Measurements from ENCODE around the gene BRINP3.

Gene BRINP3

DNA sequence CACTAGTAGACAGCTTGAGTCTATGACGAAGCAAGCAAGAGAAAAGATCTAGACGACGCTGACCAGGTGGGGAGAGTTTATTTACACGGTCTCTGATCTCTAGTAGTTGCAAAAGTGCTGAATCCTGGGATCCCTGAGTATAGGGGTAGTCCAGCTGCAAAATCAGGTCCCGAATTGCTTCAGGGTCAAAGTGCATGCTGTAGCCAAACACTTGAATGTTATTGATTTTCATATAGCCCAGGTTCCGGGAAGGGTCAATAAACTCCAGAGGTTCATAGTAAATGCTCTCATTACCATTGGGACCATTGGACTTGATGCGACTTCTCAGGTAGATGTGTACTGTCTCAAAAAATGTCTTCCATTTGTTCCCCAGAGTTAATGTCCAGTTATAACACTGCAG is 379.6 kb downstream of the BRINP3 start:
- DNase-seq = no peak

DNA sequence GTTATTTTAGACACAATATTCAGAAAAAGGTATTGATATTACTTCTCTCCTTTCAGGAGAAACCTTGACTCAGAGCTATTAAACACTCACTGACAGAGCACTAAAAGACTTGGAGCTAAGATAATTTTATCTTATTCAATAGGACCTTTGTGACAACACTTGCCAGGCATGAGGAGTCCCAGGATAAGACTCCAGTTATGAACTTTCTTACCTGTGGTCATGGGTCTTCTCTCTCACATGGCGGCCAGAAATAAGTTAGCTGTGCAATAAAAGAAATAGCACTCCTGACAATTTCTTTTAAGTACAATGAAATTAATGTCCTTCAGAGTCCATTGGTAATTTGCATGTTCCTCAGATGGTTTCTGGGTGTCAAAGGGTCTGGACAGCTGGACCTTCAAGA is 382.1 kb downstream of the BRINP3 start:
- DNase-seq = no peak

DNA sequence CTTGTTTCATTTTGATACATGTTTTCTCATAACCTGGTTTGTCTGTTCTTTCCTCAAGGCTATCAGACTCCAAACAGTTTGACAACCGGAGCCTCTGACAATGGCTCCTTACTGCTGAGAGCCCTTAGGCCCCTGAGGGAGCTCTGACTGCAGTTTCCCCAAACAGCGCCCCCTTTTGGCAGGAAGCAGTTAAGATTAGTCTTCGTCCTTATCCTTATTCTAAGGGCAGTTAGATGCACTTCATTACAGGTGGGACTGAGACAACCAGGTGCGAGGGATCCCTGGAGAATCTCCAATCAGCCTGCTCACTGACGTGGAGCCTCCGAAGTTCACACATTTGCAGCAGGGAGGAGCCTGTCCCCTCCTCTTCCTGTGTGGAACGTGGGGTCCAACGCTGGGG is 393.1 kb downstream of the BRINP3 start:
- no peak for DNase-seq

DNA sequence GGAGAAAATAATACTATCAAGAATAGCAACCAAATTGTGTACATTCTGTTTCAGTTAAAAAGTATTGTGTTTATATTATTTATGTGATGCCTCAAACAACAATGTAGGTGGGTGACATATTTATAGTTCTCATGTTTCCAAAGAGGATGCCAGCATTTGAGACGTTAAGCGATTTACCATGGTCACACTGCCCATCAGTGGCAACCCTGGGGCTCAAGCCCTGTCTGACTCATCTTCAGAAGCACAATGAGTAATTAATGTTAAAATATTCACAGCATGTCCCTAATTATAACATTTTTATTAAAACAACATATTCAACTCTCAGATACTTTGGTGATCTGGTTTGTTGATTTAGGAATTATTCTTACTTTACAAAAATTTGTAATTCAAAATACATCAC is 409.4 kb downstream of the BRINP3 start:
- no peak for DNase-seq

DNA sequence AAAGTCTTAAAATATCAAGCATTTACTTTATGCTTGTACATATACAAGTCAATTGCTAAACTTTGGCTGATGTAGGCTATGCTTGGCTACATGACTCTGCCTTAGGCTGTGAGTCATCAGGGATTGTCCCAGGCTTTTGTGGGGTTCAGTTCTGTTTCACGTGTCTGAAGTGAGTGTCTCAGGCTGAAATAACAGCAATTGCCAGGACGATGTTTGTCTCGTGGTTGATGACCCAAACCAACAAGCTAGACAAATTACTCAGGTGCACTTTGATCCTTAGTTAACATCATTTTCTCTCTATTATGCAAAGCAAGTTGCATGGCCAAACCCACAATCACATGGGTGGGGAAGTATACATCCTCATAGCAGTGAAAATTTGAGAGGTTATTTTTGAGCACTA is 410.1 kb downstream of the BRINP3 start:
- no peak for DNase-seq

DNA sequence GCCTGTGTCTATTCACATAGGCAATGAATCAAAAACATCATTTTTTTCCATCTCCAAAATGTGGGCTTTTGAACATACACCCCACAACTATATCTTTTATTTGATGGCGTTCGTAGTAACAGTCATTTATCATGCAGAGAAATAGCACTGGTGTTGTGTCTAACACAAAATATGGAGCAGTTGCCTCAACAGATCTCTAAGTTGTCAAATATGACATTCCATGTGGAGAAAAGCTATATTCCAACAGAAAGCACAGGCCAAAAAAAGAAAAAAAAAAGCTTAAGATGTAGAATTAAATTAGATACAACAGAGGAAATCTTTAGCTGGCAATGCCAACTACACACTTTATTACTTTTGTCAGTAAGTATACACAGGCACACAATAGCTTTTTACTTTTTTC is 411.7 kb downstream of the BRINP3 start:
- no peak for DNase-seq

DNA sequence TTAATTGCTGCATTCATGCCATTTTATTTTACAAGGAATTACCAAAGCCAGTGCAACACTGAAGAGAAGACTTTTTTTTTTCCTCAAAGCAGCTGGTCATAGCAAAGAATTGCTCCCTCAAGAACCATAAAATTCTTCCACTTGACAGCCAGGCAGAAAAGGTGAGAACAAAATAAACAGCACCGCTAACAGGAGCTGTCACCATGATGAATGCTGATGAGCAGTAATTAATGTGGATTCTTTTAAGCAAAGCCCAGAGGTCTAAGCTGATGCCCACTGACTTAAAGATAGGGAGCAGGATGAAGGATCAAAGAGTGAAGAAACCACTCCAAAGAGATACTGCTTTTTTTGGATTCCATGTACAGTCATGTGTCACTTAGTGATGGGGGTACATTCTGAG is 428.4 kb downstream of the BRINP3 start:
- DNase-seq = no peak

All from CD4-positive, alpha-beta T cell treated with Interleukin-4 for 1 hour (primary cell).